GM18502 (cell line): ENCODE measurements around the gene FABP6.

Experiments used
- ATAC-seq: cut with Tn5 transposase; IDR thresholded peaks from one replicate; pipeline ENCODE4 v1.9.1; 2021; ENCODE audit warnings: mild to moderate bottlenecking; ENCODE audit not compliant: unreplicated experiment, poor library complexity

Gene FABP6

GRCh38 chr5:160260006-160260775 lies 30.9 kb downstream of the FABP6 start:
- ATAC-seq: no peak

DNA sequence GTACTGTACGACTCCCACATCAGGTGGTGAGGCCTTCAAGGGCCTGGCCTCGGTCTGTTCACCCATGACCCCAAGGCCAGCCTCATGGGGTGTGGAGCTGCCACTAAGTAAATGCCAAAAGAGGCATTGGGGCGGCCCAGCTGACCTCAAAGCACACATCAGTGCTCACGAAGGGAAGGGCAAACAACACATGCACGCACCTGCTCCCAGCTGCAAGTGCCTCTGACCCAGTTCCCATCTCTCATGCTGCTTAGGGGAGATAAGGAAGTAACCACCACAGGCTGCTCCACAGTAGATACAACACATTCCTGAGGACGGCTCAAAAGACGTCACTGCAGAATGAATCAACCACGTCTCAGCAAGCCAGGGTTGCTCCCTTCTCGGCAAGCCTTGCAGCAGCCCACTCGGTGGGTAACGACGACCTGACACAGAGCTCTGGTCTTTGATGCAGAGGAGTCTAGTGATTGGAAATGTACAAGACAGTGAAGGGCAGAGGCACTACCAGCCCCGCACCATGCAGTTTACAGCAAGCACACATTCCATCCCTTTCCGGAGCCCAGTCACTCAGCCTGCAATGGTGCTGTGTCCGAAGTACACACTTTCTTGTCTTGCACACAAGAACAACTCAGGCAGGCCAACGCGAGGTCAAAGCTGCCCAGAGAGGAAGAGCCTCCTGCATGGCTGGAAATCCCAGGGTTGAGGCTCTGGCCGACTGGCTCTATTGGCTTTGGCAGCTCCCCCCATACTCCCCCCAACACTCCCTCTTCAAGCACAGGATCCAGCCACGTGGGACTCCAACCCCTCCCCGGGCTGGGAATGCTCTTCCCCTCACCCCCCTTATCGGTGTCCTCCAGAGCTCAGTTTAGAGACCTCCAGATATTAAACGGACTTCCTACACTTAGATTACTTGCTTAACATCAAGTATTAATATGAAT lies 31.8 kb downstream of the FABP6 start:
- peak; percentile 69 for ATAC-seq

DNA sequence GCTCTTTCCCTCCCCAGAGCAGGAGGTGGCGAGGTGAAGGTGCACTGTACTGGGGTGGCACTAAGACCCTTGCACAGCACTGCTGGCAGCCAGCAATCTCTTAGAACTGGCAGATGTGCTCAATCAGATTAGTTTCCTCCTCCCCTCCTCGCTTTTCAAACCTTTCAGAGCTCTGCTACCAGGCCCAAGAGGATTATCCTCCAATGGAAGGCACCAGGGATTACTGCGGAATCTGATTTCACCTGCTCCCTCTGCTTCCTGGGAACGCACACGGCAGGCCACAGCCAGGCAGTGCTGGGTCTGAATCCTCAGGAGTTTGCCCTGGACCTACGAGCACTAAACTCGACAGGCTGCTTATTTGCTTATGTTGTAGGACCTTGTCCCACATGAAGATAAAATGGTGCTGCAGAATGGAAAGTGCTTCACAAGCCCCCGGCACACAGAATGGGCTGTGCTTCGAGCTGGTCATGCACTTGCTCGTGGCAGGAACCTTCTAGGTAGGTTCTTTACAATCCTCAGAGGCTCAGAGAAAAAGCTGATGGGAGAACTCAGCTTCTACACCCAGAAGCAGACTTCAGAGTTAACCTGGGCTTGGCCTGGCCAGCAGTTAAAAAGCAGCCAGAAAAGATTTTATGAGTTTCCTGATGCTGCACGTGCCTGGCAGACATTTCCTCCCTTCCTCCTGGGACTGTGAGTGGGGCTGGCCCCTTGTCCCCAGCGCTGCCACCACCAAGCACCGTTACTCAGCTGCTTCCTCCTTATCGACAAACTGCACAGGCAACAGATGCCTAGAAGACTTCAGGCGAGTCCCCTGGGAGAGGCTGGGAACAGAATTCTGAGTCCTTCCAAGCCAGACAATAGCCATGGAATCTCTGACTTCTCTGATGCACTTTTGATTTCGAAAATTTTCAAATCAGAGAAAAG lies 33.1 kb downstream of the FABP6 start:
- ATAC-seq: no peak

DNA sequence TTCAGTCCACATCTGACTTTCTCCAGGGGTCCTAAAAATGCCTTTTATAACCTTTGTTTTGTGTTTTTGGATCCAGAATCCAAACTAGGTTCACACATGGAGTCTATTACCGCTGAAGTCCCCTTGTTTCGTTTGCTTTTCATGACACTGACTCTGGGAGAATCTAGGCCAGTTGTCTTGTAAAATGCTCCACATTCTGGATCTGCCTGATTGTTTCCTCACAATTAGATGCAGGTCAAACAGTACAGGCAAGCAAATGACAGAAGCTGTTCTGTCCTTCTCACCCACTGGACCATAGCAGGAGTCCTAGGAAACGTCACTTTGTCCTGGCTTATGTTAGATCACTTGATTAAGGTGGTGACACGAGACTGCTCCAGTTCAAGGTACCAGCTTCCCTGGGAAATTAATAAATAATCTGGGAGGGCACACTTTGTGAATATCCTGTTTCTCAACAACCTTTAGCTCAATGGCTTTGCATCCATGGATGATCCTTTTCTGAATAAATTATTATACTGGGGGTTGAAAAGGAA lies 34.1 kb downstream of the FABP6 start:
- ATAC-seq: no peak

DNA sequence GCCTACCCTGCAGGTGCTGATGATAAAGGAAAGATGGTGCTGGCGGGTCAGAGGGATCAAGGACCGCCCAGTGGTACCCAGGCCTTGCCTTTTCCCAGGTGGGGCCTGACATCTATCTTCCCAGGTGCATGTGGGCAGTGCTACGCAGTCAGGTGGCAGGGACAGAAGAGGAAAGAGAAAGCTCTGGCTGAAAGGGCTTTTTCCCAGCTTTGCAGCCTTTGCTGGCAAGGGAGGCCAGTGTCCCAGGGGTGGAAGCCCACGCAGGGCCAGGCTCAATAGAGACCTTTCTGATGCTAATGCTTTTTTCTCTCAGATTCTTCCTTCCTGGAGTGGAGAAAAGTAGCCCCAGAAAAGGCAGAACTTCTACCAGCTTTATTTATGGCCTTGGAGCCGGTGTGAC lies 36.7 kb downstream of the FABP6 start:
- no peak for ATAC-seq

DNA sequence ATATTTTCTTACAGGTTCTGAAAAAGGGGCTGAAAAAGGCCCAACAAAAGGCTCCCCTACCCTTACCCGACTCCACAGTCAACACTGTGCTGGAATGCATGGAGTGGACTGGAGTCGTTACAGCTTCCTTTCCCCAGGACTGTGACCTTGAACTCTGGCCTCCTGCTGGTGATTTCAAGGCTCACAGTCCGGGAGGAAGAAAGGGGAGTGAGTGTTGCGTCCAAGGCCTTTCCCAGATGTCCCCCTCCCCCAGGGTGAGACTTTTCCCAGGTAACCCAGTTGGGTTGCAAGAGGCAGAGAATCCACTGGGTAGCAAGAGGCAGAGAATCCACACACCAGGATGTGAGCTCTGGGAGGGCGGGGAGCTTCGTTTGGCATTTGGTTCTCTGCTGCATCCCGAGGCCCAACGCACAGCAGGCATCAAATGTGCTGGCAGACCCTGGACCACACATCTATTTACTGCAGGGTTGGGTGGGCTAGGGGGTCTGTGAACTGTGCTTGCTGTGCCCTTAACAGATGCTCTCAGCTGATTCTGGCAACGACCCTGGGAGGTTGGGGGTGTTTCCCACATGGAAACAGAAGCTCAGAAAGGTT lies 37.5 kb downstream of the FABP6 start:
- ATAC-seq: no peak

DNA sequence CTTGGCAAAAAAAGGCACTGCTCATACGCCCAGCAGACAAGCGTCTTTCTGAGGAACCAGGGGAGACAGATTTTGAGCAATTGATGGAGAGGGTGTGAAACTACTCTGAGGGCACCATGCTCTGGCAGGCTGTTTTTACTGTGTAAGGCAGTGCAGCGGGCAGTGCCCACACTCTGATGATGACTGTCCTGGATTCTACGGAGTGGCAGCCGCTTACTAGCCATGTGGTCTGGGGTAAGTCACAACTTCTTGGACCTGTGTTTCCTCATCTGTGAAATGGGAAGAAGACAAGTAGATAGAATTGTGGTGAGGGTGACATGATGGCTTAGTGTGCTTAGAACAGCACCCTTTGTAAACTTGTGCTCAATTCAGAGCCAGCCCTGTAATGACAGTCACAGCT lies 38.8 kb downstream of the FABP6 start:
- no peak for ATAC-seq

DNA sequence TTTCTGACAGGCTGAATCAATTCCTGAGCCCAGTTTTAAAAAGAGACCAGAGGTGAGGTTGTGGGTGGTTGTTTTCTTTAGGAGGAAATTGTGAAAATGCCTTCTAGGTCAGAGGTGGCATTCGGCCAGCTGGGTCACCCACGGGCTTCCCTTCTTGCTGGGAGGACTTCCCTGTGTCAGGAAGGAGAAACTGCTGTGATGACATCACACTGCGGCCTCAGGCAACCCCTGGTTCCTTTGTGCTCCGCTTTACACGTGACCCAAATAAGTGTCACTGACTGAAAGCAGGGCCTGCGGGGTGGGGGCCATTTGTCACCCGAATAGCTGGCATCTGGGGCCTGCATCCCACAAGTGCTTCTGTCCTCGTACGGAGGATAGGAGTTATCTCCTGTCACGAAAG lies 39.7 kb downstream of the FABP6 start:
- no peak for ATAC-seq

DNA sequence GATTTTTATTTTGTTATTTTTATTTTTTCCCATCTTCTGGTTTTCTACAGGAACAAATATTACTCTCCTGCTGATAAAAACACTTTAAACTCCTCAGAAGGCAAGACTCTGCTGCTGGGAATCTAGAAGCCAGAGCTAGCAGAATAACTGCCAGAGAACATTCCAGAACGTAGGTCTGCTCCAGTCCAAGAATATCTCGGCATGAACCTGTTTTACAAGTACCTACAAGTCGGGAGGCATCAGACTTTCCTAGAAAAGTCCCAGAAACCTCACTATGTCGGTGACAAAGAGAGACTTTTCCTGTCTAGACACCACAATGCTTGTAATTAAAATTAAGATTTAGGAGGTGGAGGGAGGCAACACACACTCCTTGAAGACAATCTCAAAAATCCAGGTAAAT lies 41.4 kb downstream of the FABP6 start:
- ATAC-seq: no peak

DNA sequence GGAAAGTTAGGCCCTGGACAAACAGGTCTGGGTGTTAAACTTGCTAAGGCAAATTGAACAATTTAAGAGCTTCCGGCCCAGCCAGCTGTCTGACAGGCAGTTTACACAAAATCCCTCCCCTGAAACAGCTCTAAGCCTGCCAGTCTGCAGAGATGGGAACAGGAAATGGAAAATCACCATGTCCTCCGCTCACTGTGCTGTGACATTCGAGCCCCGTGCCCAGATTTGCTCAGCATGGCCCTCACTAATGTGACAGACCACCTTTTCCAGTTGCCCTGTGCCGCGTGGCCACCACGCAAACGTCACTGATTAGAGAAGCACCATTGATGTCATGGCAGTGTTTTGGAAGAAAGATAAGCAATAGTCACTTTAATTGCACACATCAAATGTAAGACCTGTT lies 42.1 kb downstream of the FABP6 start:
- ATAC-seq: no peak

DNA sequence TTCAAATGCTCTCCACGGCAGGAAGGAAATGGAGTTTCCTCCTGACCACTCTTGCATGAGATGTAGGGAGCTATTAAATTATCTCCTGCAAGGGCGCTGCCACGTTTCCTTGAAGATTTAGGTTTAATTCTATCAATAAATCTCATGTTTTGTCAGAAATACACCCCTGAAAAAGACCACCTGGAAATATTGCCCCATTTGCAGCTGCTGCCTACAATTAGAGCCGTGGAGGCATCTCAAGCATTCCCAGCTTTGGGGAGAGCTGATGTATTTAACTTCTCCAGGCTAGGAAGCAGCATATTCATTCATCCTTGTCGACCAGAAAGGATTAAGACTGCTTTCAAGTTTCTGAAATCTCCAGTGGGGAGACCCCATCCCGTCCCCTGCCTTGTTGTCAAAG lies 42.5 kb downstream of the FABP6 start:
- no peak for ATAC-seq

GRCh38 chr5:160272264-160272663 lies 43.0 kb downstream of the FABP6 start:
- no peak for ATAC-seq

DNA sequence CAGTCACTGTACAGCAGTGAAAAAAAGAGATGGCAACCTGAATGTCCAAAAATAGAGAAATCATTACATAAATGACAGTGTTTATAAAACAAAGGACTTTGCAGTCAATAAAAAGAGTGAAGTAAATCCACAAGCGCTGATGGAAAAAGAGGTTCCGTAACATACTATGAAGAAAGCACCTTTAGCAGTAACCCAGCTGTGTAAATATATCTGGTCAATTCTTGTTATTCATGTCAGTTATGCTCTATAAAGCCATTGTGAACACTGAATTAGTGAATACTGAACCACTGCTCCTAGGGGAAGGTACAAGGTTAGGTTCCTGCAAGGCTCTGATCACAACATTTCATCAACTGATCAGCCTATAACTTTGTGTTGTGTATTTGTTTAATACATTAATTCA lies 43.6 kb downstream of the FABP6 start:
- ATAC-seq: no peak

DNA sequence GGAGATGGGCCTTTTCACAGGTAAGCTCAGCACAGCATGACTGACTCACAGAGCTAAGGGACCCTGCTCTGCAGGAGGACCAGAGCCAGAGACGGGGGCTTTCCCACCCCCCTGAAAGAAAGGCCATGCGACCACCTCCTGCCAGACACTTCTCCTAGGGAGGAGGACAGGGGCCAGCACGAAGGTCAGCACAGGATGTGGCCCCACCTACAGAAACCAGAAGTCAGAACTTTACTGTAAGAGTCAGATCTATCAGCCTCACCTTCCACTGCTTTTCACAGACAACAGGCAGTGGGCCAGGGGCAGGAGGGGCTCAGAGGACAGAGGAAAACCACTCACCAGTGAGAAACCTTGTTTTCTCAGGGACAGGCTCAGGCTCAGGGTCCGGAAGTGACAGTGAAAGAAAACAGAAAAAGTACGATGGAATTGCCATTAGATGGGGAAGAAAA lies 45.2 kb downstream of the FABP6 start:
- ATAC-seq: no peak

- no peak for ATAC-seq
Observed at GRCh38 chr5:160278343-160278742, 49.0 kb downstream of the FABP6 start.

DNA sequence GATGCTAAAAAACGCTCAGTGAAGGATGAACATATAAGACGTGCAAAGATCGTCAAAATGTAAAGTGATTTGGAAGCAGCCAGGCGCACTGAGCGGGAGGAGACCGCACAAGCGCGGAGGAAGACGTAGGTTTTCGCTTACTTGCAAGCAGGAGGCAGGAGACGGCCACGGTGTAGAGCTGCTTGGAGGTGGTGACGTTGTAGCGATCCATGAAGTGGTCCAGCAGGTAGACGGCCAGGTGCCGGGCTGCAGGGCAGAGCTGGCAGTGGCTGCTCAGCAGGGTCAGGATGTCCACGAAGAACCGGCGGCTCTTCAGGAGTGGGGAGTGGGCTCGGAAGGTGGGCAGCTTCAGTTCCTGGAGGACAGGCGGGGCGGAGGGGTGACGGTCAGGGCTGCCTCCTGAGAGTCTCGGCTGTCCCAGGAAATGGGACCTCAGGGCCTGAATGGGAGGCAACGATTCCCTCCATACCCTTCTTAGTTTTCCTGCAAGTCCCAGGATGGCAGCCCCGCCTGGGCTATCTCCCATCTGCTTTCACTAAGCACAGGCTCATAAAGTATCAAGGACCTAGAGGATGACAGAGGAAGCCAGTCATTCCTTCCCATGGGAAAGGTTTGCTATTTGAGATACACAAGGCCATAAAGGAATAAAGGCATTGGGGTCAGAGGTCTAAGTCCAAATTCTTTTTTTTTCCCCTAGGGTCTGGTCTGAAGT lies 51.2 kb downstream of the FABP6 start:
- no peak for ATAC-seq

GRCh38 chr5:160281275-160281674 lies 52.0 kb downstream of the FABP6 start:
- no peak for ATAC-seq

- no peak for ATAC-seq
Observed at GRCh38 chr5:160284291-160284873, 55.1 kb downstream of the FABP6 start.

DNA sequence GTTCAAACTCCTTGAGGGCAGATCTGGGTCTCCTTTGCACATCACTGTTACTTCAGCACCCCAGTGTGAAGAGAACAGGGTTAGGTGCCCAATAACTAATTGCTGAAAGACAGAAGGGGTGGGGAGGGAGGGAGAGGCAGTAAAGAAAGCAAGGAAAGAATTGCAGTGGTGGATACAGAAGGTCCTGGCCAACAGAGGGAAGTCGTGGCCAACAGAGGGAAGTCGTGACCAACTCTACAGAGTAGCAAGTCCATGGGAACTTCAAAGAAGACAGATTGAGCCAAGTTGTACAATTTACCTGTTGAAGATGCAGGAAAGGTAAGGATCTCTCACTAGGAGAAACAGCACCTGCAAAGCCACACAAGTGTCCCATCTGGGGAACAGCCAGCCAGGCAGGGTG lies 56.0 kb downstream of the FABP6 start:
- ATAC-seq: no peak
